HG02610 (cell line): ENCODE measurements around the gene LCAT.
"Not testable (repeated sequence)": the region's sequence is repeated elsewhere in the genome, so short reads cannot be mapped to it uniquely, and the experiment has no call there.

Source experiments
- ATAC-seq: cut with Tn5 transposase; IDR thresholded peaks from one replicate; pipeline ENCODE4 v1.9.1; 2021; ENCODE audit warnings: mild to moderate bottlenecking, moderate library complexity; ENCODE audit not compliant: unreplicated experiment

The LCAT gene

DNA sequence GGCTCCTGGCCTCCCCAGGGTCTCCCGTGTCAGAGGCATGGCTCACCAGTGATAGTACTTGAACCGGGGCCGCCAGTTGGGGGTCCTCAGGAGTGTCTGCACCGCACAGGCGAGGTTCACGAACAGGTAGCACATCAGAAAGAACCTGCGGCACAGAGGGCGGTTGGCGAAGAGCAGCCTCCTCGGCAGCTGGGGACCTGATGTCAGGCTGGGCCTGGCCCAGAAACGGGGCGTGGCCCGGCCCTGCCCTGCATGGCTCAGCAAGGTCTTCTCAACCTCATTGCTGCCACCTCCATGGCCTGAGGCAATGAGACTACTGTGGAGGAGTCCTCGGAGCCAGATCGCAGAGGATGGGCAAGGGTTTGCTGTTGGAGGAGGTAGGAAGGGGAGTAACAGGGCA, 4.1 kb upstream of the LCAT start:
- no peak for ATAC-seq

DNA sequence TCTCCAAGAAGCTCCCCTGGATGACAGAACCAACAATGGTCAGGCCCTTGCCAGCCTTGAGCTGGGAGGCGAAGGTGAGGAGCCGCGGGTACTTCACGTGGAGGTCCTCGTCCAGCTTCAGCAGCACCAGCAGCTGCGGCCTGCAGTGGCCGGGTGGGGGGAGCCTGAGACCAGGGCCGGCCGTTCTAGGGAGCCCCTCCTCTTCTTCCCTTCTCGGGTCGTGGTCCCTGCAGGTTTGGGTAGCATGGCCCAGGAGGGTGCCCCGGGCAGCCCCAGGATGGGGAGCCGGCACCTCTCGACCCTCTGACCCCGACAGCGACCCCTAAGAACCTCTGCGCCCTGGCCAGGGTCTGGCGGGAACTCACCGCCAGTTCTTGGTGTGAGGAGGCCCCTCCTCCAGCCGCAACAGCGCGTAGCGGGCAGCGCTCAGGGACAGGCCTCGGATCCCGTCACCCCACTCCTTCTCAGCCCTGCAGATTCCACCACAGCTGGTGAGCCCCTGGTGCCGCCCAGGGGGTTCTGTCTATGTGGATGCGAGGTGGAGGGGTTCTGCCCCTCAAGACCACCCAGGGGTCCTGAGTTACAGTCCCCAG, 3.1 kb upstream of the LCAT start:
- no peak for ATAC-seq

DNA sequence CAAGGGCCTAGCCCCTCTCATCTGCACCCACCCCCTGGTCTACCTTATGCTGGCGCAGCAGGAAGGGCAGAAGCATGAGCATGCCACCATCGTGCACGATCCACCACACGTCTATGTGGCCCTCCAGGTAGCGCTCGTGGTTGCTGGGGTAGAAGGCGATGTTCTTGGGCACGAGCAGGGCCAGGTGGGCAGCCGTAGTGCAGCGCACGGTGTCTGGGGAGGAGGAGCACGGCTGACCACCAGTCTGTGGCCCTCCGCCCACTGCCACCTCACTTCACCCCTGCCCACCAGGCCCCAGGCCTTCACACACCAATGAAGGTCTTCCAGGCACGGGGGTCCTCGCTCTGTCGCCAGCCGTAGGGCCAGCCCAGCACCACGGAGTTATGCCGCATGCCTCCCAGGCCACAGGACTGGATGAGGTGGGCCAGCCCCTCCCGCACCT, 2.2 kb upstream of the LCAT start:
- no peak for ATAC-seq

DNA sequence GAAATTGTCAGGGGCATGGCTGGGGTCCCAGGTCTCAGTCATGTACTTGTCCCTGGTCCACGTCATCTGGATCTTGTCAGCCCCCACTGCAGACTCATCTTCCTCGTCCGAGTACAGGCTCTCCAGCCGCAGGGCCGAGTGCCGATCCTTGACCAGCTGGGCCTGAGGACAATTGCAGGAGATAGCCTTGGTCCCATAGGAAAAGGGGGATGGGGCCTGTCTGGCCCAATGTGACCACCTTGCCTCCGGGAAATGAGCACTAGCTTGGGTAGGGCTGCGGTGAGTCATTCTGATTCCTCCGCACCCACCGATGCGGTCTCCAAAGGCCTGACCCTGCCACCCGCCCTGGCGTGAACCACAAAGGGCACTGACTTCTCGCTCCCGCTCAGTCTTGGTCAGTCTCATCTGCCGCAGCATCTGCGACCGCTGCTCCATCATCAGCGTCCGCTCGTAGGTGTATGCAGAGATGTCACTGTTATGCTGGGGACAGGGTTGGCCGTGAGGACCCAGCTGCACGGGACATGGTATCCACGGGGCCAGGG, 1.5 kb upstream of the LCAT start:
- ATAC-seq, result no peak

DNA sequence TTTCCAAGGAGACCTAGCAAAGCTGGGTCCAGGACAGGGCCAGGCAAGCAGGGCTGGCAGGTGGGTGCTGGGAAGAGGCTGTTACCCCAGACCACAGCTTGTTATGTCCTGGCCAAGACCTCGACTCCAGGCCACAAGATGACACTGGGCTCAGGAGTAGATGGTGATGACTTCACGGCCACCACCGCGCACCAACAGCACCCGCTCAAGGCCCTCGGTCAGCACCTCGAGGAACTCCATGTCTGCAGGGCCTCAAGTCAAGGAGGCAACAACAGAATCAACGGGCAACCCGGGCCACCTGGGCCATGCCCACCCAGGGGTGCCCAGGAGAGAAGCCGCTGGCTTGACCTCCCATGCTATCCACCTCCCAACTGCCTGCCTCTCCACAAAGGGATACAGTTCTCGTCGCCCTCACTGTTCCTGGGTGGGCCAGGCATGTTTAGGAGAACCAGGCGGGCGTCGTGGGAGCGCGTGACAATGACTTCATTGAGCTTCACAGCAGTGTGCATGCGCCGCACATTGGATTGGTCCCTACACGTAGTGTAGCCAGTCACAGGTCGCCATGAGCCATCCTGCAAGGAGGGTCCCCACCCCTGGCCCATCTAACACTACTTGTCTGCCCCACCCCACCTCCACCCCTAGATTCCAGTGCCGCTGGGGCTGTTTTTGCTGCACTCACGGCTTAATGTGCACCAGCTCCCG, 921 bp upstream of the LCAT start:
- ATAC-seq, result no peak

DNA sequence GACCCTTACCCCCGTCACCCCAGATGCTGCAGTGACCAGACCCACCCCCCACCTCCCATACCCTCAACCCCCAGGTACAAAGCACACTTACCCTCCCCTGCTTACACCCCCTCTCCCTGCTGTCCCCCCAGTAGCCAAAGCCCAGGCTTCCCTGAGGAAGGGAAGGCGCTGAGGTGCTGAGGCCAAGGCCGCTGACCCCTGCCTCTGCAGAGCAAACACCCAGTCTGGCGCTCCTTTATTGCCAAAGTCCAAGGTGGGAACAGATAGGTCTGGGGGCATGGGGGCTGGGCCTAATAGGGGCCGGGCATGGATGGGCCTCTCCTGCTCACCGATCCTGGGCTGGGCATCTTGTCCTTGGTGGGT, 683 bp downstream of the LCAT start:
- ATAC-seq, result no peak

DNA sequence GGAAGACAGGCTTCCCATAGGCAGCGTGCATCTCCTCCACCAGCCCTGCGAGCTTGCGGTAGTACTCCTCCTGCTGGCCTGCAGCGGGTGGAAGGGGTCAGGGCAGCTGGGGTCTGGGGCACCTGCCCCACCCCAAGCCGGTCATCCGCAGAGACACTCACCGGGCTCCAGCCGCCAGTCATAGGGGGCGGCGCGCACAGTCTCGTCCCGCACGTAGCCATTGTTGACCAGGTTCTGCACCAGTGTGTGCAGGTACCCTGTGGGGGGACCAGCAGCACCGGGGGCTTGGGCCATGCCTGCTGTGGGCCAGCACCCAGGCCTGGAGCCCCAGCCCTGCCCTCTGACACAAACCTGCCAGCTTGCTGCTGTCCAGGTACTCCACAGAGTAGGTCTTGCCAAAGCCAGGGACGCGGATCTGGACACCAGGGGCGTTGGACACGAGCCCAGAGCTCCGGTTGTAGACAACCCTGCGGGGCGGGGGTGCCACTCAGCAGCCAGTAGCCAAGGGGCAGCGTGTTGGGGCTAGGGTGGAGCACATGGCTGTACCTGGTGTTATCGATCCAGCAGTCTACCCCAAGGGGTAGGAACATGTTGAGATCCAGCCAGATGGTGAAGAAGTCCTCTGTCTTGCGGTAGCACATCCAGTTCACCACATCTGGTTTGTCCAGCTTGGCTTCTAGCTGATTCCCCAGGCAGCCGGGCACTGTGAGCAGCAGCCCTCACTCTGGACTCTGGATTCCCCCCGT, 1.2 kb downstream of the LCAT start:
- no peak for ATAC-seq

DNA sequence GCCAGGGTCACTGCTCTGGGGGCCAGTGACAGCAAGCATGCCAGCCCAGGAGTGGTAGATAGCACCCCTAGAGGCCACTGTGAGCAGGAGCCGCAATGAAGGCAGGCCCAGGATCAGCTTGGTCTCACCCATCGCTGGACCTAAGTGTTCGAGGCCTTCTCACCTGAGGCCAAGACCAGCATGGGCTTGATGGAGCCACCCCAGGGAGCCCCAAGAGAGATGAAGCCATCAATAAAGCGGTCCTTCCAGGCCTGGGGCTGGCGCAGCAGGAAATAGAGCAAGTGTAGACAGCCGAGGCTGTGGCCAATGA, 1.8 kb downstream of the LCAT start:
- no peak for ATAC-seq

DNA sequence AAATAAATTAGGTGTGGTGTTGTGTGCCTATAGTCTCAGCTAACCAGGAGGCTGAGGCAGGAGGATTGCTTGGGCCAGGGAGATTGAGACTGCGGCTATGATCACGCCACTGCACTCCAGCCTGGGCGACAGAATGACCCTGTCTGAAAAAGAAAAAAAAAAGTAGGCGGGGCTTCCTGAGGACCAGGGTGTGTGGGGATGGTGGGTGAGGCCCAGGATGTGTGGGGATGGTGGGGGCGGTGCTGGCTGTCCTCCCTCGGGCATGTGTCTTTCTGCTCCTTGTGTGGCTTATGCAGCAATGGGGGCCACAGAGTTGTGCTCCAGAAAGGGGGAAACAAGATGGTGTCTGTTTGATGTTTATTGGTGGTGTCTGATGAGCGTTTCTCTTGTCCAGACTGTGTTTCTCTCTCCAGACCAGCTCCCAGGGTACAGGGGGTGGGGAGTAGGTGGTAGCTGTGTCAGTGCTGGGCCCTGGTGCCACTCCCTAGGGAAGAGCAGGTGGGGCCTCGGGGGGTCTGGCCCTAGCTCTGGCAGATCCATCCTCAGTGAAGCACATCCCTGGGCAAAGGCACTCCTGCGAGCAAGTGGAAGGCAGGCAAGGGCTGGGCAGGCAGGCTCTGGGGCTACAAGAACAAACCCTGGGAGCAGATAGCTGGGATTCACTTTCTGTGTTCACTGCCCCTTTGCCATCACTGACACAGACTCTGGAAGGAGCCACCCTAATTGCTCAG, 2.3 kb downstream of the LCAT start:
- ATAC-seq, result no peak

DNA sequence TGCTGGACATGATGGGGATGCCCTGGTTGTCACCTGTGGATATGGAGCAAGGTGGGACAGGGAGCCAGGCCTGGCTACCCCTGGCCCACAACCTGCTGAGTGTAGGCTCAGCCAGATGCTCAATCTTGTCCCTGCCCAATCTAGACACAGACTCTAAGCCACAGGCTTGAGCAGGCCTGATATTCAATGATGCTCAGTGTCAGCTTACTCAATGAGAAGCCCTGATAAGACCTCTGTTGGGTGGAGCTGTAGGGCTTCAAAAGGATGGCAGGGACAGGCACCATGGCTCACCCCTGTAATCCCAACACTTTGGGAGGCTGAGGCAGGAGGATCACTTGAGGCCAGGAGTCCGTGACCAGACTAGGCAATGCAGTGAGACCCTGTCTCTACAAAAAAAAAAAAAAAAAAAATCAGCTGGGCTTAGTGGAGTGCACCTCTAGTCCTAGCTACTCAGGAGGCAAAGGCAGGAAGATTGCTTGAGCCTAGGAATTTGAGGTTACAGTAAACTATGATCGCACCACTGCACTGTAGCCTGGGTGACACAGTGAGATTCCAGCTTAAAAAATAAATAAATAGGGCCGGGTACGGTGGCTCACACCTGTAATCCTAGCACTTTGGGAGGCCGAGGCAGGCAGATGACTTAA, 3.4 kb downstream of the LCAT start:
- no peak for ATAC-seq

DNA sequence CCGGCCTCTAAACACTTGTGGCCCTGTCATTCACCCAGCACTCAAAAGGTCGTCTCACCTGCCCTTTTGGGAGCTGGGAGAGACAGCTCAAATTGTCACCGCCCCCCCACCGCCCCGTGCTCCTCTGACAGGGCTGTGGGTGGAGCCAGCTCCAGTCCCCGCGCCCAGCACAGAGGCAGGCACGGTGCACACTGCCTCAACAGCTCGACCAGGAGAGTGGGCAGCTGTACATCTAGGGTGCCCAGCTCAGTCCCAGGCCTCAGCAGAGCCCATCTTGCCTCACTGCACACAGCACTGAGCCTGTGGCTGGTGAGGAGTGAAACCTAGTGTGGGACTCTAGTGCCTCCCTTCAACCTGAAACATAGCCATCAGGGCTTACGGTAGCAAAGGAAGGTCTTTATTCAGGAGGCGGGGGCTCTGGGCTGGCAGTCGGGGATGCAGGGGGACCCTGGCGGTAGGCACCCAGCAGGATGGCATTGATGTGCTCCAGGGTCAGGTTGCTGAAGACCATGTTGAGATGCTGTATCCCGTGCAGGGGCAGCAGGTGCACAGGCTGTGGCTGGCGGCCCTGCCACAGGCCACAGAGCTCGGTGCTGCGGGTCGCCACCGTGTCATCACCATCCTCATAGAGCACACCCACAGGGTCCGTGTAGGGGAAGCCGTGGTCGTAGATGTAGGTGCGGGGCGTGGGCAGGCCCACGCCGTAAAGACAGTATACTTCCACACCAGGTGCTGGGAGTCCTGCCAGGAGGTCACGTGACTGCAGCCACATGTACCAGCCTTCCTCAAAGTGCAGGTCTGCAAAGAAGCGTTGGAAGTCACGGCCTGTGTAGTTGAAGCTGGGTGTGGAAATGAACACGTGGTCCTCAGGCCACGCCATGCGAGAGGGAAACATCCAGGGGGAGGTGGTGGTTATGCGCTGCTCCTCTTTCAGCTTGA, 4.1 kb downstream of the LCAT start:
- no peak for ATAC-seq

DNA sequence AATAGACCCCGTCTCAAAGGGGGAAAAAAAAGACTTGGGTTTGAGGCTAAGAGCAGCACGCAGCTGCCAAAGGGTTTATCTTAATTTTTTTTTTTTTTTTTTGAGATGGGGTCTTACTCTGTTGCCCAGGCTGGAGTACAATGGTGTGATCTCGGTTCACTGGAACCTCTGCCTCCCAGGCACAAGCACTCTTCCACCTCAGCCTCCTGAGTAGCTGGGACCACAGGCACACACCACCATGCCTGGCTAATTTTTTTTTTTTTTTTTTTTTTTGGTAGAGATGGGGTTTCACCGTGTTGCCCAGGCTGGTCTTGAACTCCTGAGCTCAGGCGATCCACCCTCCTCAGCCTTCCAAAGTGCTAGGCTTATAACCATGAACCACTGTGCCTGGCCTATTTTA, 6.2 kb downstream of the LCAT start:
- ATAC-seq, result not testable (repeated sequence)

DNA sequence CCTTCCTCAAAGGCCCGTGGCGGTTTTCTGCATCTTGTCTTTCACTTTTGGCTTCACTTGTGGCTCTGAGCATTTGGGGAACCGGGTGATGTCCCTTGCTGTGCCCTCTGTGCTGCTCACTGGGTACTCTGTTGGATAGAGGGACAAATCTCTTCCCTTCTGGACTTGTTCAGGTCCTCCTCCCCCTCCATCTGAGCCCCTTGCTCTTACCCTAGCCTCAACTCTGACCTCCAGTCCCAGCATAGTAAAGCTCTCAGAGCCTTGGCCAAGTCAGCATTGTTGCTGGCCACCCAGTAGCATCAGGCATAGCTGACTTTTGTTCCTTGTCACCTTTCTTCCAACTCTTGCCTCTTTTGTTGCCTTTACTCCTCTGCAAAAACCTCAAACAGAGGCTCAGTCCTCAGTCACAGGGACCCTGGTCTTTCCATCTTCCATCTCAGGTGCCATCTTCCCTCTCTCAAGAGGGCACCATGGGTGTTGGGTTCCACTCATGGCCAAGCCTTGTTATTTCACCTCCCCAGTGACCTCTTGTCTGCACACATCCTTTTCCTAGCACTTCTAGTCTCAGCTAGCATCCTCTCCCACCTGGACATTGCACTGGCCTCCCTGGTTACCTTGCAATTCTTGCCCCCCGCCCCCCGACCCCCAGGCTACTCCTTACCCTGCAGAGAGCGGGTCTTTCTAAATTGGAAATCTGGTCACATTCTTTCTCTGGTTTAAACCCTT, 6.9 kb downstream of the LCAT start:
- ATAC-seq, result peak; percentile 57

DNA sequence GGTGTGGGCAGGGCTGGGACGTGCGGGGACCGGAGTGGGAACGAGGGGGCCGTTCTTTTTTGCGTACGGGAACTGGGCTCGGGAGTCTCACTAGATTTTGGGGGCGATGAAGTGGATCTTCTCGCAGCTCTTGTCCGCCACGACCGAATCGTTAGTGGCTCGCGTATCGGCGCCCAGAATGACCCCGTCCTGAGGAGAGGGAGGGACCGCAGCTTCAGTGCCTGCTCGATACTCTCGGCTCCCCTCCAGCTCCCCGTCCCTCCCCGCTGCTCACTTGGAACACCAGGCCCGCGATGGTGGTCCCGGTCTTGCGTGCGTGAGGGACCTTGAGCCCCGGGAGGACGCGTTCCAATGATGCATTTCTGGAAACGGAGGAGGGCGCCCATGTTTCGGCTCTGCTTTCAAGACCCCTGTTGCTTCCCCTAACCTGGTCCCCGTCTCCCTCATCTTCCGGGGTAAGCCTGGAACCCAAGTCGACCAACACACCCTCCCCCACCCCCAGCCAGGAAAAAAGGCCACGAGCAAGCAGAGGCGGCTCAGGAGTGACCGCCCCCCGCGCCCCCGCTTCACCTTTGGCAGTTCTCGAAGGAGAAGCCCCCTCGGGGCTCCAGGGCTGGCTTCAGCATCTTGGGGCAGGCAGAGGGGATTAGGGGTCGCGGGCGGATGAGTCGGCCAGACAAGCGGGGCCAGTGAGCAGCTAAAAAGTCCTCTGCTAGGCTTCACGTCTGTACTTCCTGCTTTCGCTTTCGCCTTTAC, 7.6 kb downstream of the LCAT start, which contains the start of gene PSMB10:
Gene PSMB10, minus strand, starts transcription at position 727 of the 756 bp plus-strand sequence. Its CDS starts 101 bp downstream, at position 626.
- ATAC-seq, result no peak

DNA sequence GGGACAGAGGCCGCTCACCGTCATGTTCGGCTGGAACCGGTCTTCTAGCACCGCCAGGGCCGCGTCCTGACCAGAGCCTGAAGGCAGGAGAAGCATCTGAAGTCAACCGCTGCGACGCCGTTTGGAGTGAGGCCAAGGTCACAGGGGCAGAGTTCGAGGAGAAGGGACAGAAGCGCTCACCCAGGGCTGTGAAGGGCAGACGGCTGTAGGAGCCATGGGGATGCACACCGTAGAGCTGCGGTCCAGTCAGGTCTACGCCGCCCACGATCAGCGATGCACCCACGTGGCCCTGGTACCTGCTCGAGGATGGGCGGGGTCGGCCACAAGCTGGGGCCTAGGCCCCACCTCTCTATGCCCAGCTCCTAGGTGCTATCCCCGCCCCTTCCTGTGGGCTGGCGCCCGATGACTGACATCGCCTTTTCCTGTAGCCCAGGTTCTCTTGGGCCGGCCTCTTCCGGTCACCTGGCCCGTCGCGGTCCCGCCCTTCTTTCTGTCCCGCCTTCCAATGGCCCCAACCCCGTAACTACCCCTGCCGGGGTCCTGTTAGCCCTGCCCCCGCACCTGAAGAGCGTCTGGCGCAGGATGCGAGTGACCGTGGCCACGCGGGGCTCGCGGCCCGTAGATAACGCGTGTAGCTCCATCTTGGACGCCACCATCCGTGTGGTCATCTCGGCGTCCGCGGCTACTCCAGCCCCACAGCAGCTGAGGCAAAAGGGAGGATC, 8.4 kb downstream of the LCAT start:
- peak; percentile 94 for ATAC-seq

DNA sequence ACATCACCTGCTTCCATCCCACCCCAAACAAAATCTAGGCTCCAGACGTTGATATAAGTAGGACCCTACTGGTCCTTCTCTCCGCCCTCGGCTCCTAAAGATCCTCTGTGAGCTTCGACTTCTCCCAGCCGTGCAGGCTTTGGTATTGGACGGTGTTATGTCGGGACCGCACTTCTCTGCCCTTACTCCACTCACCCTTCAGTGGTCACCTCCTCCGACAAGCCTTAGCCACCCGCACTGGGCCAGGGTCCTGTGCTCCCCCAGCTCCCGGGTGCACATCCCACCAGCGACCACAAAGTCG, 8.9 kb downstream of the LCAT start:
- no peak for ATAC-seq

DNA sequence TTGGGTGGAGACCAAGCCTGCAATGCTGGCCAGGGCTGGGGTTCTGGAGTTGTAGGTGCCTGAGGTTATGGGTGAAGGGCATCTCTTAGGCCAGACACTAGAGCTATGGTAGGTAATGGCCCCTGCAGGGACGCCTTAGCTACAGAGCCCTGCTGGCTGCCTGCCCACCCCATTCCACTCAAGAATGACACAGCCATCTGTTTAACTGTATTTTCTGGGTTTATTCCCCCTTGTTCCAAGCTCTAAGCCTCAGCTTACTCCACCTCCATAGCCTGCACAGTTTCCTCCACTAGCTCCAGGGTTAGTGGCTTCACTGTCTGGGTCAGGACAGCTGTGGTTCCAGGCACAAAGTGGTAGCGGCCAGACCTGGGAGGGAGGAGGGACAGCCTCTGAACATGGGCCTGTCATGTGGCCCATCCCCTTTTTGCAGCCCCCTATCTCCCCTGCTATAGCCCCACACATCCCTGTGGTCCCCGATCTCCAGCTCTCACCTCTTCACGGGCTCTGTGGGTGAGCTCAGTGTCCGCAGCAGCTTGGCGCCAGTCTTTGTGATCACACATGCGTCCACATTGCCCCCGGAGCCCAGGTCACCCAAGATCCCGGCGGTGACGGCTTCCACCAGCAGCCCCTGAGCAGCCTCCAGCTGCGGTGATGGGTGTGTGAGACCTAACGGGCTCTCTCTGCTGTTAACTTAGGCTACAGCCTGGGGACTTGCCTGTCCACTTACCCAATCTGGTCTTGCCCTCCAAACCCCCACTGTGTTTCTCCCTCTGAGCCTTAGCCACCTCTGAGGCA, 9.4 kb downstream of the LCAT start:
- ATAC-seq, result no peak
